GM12864 (cell line): ENCODE measurements around the gene AFM.
"Not testable (repeated sequence)": the region's sequence is repeated elsewhere in the genome, so short reads cannot be mapped to it uniquely, and the experiment has no call there.

Experiments
- DNase-seq: peaks from one replicate; pipeline ENCODE4 v3.0.0-alpha.2; 2011; ENCODE audit warnings: low read depth
- H3K4me3 ChIP-seq: 2 replicates; pipeline ENCODE4 v1.5.1; 2011; ENCODE audit warnings: mild to moderate bottlenecking, low read depth, low read length, control low read depth
- CTCF ChIP-seq: IDR thresholded peaks from 2 replicates; pipeline ENCODE4 v1.5.1; 2011; ENCODE audit warnings: low read depth, mild to moderate bottlenecking, moderate library complexity, low read length, control low read depth, inconsistent platforms; ENCODE audit errors: missing control alignments

AFM gene

DNA sequence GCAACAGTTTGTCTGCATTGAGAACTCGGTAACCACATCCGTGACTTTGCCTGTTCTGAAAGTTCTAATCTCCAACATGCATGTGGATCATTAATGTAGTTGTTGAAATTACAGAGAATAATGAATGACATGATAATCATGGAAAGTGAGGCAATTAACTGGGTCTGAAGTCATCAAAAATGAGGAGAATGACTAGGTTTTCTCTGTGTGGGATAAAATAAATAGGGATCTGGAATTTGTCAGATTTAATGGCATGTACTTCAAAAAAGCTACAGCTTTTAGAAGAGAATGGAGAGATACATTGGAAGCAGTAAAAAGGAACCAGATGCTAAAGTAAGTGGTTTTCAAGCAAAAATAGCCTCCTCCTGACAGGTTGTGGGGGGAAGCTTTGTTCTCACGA, 59.3 kb downstream of the AFM start:
- no peak for TF ChIP-seq CTCF
- H3K4me3 ChIP-seq: no peak overlapping the region
- no peak for DNase-seq

- no peak for DNase-seq
- TF ChIP-seq CTCF: no peak
- no peak overlapping the region for H3K4me3 ChIP-seq
Observed at GRCh38 chr4:73541251-73541650, 59.7 kb downstream of the AFM start.

GRCh38 chr4:73544620-73545019, 63.1 kb downstream of the AFM start:
- no peak for TF ChIP-seq CTCF
- no peak for DNase-seq
- no peak overlapping the region for H3K4me3 ChIP-seq

GRCh38 chr4:73550865-73551264, 69.3 kb downstream of the AFM start:
- not testable (repeated sequence) for DNase-seq, H3K4me3 ChIP-seq
